NCI-H1694 (cell line): Measurements from ENCODE around the gene KIAA1549.
"Not testable (repeated sequence)": the region's sequence is repeated elsewhere in the genome, so short reads cannot be mapped to it uniquely, and the experiment has no call there.

Experiments used
- DNase-seq: peaks from one replicate; lab custom pipeline; 2025; lab: John Stamatoyannopoulos, UW

KIAA1549 gene

DNA sequence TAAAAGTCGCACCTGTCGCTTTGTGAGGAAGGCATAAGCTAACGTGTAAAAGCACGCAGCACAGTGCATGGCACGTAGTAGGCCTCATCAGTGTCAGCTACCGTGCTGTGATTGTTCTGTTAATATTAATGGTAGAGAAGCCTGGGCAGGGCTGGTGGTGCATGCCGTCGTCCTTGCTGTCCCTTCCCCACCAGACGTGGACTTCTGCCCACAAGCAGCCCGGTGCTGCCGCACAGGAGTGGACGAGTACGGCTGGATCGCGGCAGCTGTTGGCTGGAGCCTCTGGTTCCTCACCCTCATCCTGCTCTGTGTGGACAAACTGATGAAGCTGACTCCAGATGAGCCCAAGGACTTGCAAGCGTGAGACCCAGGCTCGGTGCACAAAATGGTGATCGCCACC, 178.5 kb downstream of the KIAA1549 start:
- DNase-seq = no peak

DNA sequence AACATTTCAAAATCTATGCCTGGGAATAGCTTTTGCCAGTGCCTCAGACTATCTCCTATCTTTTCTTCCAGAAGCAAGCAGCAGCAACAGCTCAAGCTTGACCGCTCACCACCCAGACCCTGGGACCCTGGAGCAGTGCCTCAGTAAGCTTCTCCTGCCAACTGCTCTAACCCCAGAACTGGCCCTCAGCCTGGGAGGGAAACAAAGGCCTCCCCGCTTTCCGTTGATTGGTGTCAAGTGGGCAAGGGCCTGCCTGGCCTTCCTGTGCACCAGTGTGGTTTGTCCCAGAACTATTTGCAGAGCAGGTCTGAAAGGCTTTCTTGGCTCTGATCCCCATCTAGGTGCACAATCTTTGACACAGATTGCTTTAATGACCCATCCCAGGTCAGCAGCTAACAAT, 179.9 kb downstream of the KIAA1549 start:
- no peak for DNase-seq

DNA sequence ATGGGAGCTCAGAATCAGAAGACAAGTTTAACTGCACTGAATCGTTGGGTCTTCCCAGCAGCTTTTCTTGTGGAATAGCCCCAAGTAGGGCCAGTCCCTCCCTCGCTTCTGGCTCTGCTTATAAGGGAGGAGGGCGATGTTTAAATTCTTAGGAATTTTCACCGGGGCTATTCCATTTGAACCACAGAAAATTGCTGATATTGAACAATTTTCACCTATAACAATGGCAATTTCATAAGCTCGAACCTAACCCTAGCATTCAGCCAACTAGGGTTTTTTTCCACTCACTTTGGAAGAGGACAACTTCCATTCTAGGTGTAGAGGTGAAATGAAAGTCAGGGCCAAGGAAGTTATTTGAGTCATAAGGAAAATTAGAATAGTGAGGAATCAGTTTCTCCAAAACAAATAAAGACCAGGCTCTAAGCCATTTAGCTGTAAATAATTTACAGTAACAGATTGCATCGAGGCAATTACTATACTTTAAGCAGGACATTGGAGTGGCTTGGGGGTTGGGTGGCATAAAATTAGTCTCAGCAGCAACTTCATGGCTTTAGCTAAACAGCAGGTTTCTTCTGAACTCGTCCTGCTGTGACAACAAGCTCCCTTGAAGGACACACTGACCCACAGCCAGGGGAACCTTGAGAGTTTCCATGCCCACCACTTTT, 181.7 kb downstream of the KIAA1549 start:
- no peak for DNase-seq

DNA sequence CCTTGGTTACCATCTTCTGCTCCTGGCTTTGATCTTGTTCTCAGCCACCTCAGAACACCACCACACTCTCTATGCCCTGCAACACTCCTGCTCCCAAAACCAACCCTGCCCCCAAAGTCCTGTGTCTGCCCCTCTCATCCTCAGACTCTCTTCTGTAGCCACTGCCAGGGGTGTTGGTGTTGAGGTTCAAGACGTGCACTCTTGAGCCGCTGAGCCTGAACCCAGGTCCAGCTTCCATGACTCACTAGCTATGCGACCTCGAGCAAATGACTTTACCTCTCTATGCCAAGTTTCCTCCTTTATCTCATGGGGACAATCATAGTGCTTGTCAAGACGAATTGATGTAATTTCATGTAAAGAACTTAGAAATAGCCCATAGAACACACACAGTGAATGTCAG, 182.4 kb downstream of the KIAA1549 start:
- no peak for DNase-seq

DNA sequence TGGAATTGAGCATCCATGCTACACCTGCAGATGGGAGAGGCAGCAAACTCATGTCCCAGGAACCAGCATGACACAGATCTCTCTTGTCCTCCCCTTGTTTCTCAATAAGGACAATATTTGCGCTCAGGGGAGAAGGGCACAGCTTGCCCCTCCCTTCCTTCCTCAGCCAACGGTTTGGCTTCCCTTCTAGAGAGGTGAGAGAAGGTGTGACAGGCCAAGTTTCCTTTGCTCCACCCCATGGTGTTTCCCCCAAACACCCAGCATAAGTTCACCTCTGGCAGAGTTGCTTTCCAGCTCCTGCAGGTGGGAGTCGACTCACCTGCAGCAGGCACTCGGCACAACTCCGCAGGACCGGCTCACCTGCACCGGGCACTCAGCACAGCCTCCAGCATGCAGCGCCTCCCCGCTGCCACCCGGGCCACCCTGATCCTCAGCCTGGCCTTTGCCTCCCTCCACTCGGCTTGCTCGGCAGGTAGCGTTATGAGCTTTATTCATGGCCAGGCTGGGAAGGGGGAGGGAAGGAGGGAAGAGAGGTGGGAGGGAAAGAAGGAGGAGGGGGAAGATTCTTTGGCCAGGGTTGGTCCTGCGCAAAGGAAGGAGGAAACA, 183.4 kb downstream of the KIAA1549 start, which contains the start of the genes ATP6V0A4 and TMEM213:
Gene ATP6V0A4 (minus strand): TSS at position 482 of the 606 bp plus-strand sequence. CDS start 26,949 bp downstream, outside the sequence.
Gene TMEM213 (plus strand): TSS at position 280 of the 606 bp plus-strand sequence. CDS start 111 bp downstream, at position 391.
- DNase-seq = no peak

DNA sequence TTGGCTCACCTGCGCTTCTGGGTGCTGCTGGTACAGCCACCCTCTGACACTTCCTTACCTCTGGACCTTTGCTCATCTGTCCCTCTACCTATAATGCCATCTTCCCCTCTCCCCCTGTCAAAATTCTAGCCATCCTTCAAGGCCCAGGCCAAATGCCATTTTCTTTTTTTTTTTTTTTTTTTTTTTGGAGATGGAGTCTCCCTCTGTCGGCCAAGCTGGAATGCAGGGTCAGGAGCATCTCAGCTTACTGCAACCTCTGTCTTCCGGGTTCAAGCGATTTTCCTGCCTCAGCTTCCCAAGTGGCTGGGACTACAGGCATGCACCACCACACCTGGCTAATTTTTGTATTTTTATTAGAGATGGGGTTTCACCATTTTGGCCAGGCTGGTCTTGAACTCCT, 184.1 kb downstream of the KIAA1549 start:
- not testable (repeated sequence) for DNase-seq

DNA sequence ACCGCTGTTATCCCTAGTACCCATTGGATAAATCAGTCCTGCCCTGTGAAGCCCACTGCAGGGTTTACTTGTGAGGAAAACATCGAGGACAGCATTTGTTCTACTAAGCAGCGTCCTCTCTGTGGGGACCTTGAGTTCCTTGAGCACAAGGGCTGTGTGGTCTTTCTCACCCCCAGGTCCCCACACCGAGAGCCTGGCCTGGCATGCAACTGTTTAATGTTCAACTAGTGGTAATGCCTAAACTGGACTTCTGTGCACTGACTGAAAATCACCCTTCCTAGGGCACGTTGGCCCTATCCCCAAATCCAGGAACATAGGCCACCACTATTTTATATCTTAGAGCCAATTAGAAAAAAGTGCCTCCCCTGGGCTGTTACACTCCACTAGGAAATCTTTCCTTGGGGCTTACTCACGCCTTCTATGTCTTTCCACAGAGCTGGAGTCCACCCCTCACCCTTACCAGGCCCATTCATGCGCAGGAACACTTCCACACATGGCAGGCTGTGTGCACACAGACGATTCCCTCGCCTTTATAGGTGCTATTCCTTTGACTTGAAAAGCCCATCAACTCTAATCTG, 185.1 kb downstream of the KIAA1549 start:
- DNase-seq = no peak

DNA sequence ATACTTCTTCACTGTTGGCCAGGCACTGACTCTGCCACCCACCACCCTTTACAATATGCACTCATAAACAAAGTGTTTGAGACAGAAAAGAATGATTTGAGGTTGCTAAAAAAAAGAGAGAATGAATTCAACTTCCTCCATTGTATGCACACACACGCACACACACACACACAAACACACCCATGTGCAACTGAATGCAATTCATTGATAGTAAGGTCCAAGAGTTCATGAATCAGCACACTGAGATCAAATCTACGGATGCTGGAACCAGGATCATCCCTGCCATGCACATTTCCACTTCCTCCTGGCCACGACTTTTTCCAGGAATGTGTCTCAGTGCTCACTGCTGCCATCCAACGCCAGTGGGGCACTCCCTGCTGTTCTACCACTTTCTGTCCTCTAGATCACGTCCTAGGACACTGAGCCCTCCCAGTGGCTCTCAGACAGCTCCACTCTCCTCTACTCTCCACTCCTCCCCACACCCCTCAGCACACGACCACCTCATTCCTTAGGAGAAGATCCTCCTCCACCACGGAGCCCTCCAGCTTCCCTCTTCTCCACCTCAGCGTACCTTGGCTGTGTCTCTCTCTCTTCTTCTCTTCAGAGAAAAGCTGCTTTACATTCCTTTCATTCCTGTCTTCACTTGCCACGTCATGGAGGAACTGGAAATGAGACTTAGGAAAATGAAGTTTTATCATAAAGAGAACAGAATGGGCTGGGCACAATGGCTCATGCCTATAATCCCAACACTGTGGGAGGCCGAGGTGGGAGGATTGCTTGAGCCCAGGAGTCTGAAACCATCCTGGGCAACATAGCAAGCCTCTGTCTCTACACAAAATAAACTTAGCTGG, 195.4 kb downstream of the KIAA1549 start:
- DNase-seq = no peak

DNA sequence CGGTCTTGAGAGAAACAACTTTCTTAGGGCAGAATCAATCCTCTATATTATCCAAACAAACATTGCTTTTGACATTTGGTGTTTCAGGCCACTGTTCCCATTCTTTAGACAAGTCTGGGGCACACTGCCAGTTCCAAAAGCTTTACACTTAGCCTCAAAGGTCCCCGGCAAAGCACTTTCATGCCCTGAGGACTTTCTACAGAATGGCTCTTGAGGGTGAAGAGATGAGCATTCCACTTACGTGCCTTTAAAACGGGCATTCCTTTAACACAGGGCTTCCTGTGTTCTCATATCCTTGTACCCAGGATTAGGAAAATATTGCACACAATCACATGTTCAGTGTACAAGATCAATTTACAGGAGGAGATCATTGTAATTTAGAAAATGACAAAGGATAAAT, 196.5 kb downstream of the KIAA1549 start:
- no peak for DNase-seq
